Fibroblast of mammary gland (primary cell): Measurements from ENCODE around the gene TMOD1.

Experiments used
- DNase-seq: peaks from one replicate; pipeline ENCODE4 v3.0.0-alpha.2; 2010; ENCODE audit warnings: low read depth
- H3K4me3 ChIP-seq: 2 replicates; pipeline ENCODE4 v1.5.1; 2011; ENCODE audit warnings: low read depth, mild to moderate bottlenecking, low read length, moderate library complexity; ENCODE audit not compliant: control insufficient read depth
- CTCF ChIP-seq: conservative IDR thresholded peaks from 2 replicates; pipeline ENCODE4 v1.5.1; 2011; ENCODE audit warnings: low read depth, low read length, inconsistent platforms; ENCODE audit not compliant: control insufficient read depth, insufficient read depth

TMOD1 gene

GRCh38 chr9:97534185-97534584 is 32.7 kb downstream of the TMOD1 start:
- TF ChIP-seq CTCF = no peak
- no peak for DNase-seq
- no peak overlapping the region for H3K4me3 ChIP-seq

DNA sequence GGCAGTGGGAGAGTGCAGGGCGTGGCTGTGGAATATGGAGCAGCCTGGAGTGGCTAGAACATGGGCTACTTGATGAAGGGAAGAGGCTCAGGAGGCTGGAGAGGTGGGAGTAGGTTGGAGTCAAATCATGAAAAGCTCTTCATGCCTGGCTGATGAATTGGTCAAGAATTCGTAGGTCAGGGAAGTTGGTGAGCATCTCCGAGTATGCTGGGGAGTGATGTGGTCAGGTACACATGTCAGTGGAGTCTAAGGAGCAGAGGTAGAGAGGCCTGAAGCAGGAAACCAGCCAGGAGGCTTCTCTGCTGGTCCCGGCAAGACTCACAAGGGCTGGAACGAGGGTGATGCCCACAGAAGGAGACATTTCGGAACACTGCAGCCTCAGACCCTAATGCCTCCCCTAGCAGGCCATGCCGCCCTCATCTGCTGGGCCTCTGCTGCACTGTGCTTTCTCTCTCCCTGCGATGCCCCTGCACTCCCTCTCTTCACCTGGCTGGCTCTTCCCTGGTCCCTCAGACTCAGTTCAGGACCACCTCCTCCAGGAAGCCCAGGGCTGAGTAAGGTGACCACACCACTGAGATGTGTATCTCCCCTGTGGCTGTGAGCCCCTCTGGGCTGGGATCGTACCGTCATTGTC is 33.6 kb downstream of the TMOD1 start:
- no peak for DNase-seq
- TF ChIP-seq CTCF = no peak
- no peak overlapping the region for H3K4me3 ChIP-seq

DNA sequence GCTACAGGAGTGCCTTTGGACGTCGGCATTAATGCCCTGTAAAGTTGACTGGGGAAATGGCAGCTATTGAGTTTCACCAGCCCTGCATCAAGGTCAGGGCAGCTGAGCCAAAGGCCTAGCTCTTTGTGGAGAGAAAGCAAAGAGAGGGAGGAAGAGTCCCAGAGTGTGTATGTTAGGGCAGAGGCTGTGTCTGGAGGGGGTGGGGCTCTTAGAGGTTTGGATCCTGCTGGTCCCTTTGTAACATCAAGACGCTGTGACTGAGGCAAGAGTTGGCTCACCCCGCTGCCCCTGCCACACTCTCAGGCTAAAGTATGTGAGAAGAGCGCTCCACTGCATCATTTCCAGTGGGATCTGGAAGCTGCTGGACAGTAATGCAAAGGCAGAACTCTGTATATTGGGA is 34.3 kb downstream of the TMOD1 start:
- no peak for DNase-seq
- no peak for TF ChIP-seq CTCF
- no peak overlapping the region for H3K4me3 ChIP-seq

GRCh38 chr9:97536480-97536879 is 35.0 kb downstream of the TMOD1 start:
- no peak for DNase-seq
- no peak for TF ChIP-seq CTCF

DNA sequence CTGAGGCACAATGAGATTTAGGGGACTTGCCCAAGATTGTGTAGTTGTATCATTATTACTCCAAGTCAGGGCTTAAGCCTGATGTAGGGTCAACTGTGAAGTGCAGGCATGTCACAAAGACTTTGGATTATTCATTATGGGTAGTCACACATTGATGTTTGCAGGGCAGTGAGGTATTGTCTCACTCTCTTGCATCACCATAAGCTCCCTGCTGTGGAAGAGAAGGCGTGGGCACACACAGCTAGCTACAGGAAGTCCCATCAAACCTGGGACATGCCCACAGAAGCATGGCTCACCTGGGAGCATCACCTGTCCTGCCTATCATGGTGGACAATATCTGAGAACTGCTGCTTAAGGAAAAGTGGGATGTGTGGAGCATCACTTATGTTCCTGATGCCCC is 42.1 kb downstream of the TMOD1 start:
- H3K4me3 ChIP-seq = no peak overlapping the region
- no peak for DNase-seq
- no peak for TF ChIP-seq CTCF

More at GRCh38 chr9:97536480-97536879, 35.0 kb downstream of the TMOD1 start:
- no peak overlapping the region for H3K4me3 ChIP-seq

DNA sequence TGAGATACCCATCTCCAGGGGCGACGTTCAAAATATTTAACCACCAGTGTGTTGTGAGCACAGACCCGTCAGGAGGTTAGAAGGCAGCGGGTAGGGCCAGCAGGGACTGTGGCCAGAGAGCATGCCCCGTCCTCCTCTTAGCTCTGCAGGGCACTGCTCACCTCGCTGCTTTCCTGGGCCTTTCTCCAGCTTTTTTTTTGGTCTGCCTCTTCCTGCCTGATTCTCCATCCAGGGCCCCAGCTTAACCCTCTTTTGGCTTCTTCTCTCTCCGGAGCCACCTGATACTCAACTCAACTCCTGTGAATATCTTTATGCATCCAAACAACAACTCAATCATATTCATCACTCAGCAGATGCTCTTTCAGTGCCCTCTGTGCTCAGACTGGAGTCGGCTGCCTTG is 44.0 kb downstream of the TMOD1 start:
- TF ChIP-seq CTCF = no peak
- H3K4me3 ChIP-seq = no peak overlapping the region
- no peak for DNase-seq
